Hepatocyte (in vitro differentiated cells): ENCODE measurements around the gene STIMATE. TPM values are rescaled to one million over a fixed set of nuclear protein-coding genes. Genes with fewer than 3 reads are reported as not detected.

Experiments used
- DNase-seq: peaks from one replicate; pipeline ENCODE4 v3.0.0-alpha.2; 2016; ENCODE audit warnings: low spot score
- H2AFZ ChIP-seq: fragments of 200-600 bp; sonication (generic); 2 replicates; pipeline ENCODE4 v1.6.0; 2016; ENCODE audit warnings: antibody characterized with exemption, mild to moderate bottlenecking
- H3K27ac ChIP-seq: fragments of 200-600 bp; sonication (generic); 2 replicates; pipeline ENCODE4 v1.5.1; 2016; ENCODE audit warnings: mild to moderate bottlenecking
- H3K27me3 ChIP-seq: fragments of 200-600 bp; sonication (generic); 2 replicates; pipeline ENCODE4 v1.6.1; 2016
- H3K36me3 ChIP-seq: fragments of 200-600 bp; sonication (generic); replicated peaks from 2 replicates; pipeline ENCODE4 v1.5.1; 2016; ENCODE audit warnings: low read depth; ENCODE audit not compliant: insufficient read depth
- H3K4me1 ChIP-seq: fragments of 200-600 bp; sonication (generic); 2 replicates; pipeline ENCODE4 v1.5.1; 2016; ENCODE audit warnings: mild to moderate bottlenecking, moderate library complexity; ENCODE audit not compliant: insufficient read depth
- H3K4me2 ChIP-seq: fragments of 200-600 bp; sonication (generic); 2 replicates; pipeline ENCODE4 v1.6.0; 2016
- H3K4me3 ChIP-seq: fragments of 200-600 bp; sonication (generic); 2 replicates; pipeline ENCODE4 v1.5.1; 2016; ENCODE audit warnings: mild to moderate bottlenecking
- H3K79me2 ChIP-seq: fragments of 200-600 bp; sonication (generic); 2 replicates; pipeline ENCODE4 v1.6.0; 2017; ENCODE audit warnings: mild to moderate bottlenecking
- H3K9me2 ChIP-seq: fragments of 200-600 bp; sonication (generic); replicated peaks from 2 replicates; pipeline ENCODE4 v1.6.0; 2017; ENCODE audit warnings: mild to moderate bottlenecking; ENCODE audit not compliant: insufficient read depth
- H3K9me3 ChIP-seq: fragments of 200-600 bp; sonication (generic); 2 replicates; pipeline ENCODE4 v1.5.1; 2016; ENCODE audit warnings: low read depth, mild to moderate bottlenecking
- H4K20me1 ChIP-seq: fragments of 200-600 bp; sonication (generic); 2 replicates; pipeline ENCODE4 v1.6.0; 2016; ENCODE audit warnings: mild to moderate bottlenecking; ENCODE audit not compliant: insufficient read depth, poor library complexity, severe bottlenecking
- EZH2 ChIP-seq: fragments of 200-600 bp; sonication (generic); IDR thresholded peaks from 2 replicates; pipeline ENCODE4 v1.6.1; 2016; ENCODE audit warnings: antibody characterized with exemption, mild to moderate bottlenecking, borderline replicate concordance
- EZH2phosphoT487 ChIP-seq: fragments of 200-600 bp; sonication (generic); IDR thresholded peaks from one replicate; pipeline ENCODE4 v1.6.1; 2018; ENCODE audit warnings: antibody characterized with exemption, mild to moderate bottlenecking, low read depth, moderate library complexity; ENCODE audit not compliant: unreplicated experiment, severe bottlenecking
- WGBS: methylation state at CpG from one replicate; pipeline ENCODE4 v1.1.6; 2016; ENCODE audit warnings: low lambda C conversion rate; ENCODE audit errors: missing lambda C conversion rate; 5-methylcytosine and 5-hydroxymethylcytosine counted together
- polyA plus RNA-seq: library from polyadenylated mRNA; unstranded; fragments of >200 nt; fragmentation: Nextera tagmentation; extraction: Ambion mirVana; gene quantifications from 2 replicates; pipeline ENCODE4 v1.2.1, GENCODE V29; 2016
- total RNA-seq: library from RNA; depleted of rRNA; stranded (reverse); fragments of >200 nt; gene quantifications from 2 replicates; pipeline ENCODE4 v1.2.3, GENCODE V29; 2014
- TF ChIP-seq, protein P1 (sequence below): fragments of 200-600 bp; sonication (generic); IDR thresholded peaks from 2 replicates; pipeline ENCODE4 v1.5.1; 2016; ENCODE audit warnings: antibody characterized with exemption, mild to moderate bottlenecking; ENCODE audit not compliant: poor library complexity

Gene STIMATE
- total and polyA plus RNA-seq, 2 experiments from 2014 or later, result 14.5 to 20.4 TPM

DNA sequence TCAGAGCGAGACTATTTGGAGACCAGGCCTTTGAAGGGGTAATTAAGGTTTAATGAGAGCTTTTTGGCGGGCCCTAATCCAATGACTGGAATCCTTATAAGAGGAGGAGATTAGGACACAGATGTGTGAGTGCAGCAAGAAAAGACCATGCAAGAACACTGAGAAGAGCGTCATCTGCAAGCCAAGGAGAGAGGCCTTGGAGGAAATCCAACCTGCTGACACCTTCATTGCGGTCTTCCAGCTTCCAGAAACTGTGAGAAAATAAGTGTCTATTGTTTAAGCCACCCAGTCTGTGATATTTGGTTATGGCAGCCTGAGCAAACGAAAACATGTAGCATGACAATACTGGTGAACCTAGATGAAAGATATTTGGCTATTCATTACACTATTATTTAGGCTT lies 39.5 kb downstream of the STIMATE start:
- Histone ChIP-seq H4K20me1 (no peaks in the 10 kb centered on the region), H3K4me1 (no peaks in the 10 kb centered on the region), H3K27me3 (no peaks in the 10 kb centered on the region), H2AFZ (no peak overlapping the region), H3K4me2 (no peak overlapping the region), H3K27ac (no peak overlapping the region), H3K4me3 (no peak overlapping the region), H3K79me2 (no peaks in the 10 kb centered on the region), H3K9me2 (no peaks in the 10 kb centered on the region), H3K36me3 (no peaks in the 10 kb centered on the region), H3K9me3 (no peaks in the 10 kb centered on the region)
- no peak for TF ChIP-seq EZH2
- TF ChIP-seq EZH2phosphoT487, result no peak
- TF ChIP-seq, protein P1, sequence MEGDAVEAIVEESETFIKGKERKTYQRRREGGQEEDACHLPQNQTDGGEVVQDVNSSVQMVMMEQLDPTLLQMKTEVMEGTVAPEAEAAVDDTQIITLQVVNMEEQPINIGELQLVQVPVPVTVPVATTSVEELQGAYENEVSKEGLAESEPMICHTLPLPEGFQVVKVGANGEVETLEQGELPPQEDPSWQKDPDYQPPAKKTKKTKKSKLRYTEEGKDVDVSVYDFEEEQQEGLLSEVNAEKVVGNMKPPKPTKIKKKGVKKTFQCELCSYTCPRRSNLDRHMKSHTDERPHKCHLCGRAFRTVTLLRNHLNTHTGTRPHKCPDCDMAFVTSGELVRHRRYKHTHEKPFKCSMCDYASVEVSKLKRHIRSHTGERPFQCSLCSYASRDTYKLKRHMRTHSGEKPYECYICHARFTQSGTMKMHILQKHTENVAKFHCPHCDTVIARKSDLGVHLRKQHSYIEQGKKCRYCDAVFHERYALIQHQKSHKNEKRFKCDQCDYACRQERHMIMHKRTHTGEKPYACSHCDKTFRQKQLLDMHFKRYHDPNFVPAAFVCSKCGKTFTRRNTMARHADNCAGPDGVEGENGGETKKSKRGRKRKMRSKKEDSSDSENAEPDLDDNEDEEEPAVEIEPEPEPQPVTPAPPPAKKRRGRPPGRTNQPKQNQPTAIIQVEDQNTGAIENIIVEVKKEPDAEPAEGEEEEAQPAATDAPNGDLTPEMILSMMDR, result no peak
- DNase-seq, result no peak
- whole genome bisulfite sequencing, result 89% methylated on average over 5 of the region's 5 CpGs

DNA sequence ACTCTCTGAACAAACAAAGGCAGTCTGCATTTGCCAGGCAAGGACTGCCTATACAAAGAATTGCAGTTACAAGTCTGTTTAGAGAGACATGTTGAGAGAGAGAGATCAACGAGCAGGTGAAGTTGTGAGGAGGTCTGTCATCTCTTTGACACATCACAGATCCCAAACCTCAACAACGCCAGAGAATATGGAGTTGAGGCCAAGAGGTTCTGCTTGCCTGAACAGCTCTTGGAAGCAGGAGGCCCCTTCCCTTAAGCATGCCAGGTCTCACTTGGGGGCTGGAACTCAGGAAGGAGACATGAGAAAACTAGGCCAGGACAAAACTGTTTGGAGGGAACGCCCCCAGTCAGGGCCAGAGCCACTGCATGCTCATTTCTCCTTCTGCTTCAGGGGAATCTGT lies 40.2 kb downstream of the STIMATE start:
- no peaks in the 10 kb centered on the region for H3K36me3 ChIP-seq
- no peaks in the 10 kb centered on the region for H3K79me2 ChIP-seq
- no peaks in the 10 kb centered on the region for H3K4me1 ChIP-seq
- H3K4me3 ChIP-seq, result no peak overlapping the region
- H3K27ac ChIP-seq, result no peak overlapping the region
- TF ChIP-seq EZH2phosphoT487 (no peak), EZH2 (no peak)
- TF ChIP-seq, protein P1, result no peak
- no peaks in the 10 kb centered on the region for H3K27me3 ChIP-seq
- H4K20me1 ChIP-seq, result no peaks in the 10 kb centered on the region
- H3K9me2 ChIP-seq, result no peaks in the 10 kb centered on the region
- WGBS, result 68% methylated on average over 3 of the region's 3 CpGs
- no peaks in the 10 kb centered on the region for H3K9me3 ChIP-seq
- no peak overlapping the region for H2AFZ ChIP-seq
- no peak for DNase-seq
- no peak overlapping the region for H3K4me2 ChIP-seq

DNA sequence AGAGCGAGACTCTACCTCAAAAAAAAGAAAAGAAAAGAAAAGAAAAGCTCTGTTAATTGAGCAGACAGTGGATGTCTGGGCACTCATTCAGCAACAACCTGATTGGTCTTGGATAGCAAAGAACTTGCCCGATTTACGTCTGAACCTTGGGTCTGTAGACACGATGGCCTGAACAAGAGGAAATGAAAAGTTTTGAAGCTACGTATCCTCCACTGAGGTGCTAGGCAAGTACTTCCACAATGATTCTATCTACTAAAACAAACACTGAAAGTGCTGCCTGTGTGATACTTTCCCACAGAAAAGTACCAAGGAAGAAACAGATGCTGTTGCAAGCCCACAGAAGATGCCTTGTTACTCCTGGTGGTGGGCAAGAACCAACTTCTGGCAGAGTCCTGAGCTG lies 40.7 kb downstream of the STIMATE start:
- Histone ChIP-seq H3K9me3 (no peaks in the 10 kb centered on the region), H3K4me2 (no peak overlapping the region), H3K4me3 (no peak overlapping the region), H2AFZ (no peak overlapping the region), H3K27me3 (no peaks in the 10 kb centered on the region), H4K20me1 (no peaks in the 10 kb centered on the region), H3K9me2 (no peaks in the 10 kb centered on the region), H3K4me1 (no peaks in the 10 kb centered on the region), H3K36me3 (no peaks in the 10 kb centered on the region), H3K79me2 (no peaks in the 10 kb centered on the region), H3K27ac (no peak overlapping the region)
- WGBS, result 95% methylated on average over 5 of the region's 5 CpGs
- no peak for DNase-seq
- TF ChIP-seq, protein P1, result no peak
- TF ChIP-seq EZH2 (no peak), EZH2phosphoT487 (no peak)

DNA sequence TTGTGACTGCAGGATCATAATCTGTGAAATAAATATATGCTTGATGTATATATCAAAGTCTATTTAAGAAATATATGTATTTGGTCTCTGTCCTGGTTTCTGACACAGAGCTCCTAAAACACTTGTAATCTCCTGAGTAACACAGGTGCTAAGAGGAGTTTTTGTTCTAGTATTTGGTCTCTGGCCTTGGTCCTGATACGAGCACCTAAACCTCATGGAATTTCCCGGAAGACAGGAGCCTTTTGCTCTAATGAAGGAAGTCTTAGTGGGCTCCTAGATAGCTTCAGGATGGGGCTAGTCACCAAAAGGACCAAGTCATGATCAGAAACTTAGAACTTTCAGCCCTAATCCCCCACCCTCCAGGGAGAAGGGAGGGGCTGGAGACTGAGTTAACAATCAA lies 43.3 kb downstream of the STIMATE start:
- Histone ChIP-seq H3K79me2 (no peaks in the 10 kb centered on the region), H3K4me3 (no peak overlapping the region), H3K4me2 (no peak overlapping the region), H3K27ac (no peak overlapping the region), H2AFZ (no peak overlapping the region), H4K20me1 (no peaks in the 10 kb centered on the region), H3K27me3 (no peaks in the 10 kb centered on the region), H3K9me3 (no peaks in the 10 kb centered on the region), H3K9me2 (no peaks in the 10 kb centered on the region), H3K4me1 (no peaks in the 10 kb centered on the region), H3K36me3 (no peaks in the 10 kb centered on the region)
- 76% methylated on average over 2 of the region's 2 CpGs for WGBS
- TF ChIP-seq, protein P1, result no peak
- TF ChIP-seq EZH2phosphoT487 (no peak), EZH2 (no peak)
- no peak for DNase-seq
